ENCODE results near the gene CLPSL1. TPM values are rescaled to one million over a fixed set of nuclear protein-coding genes. Genes with fewer than 3 reads are reported as not detected.

CLPSL1 gene
- total and polyA plus RNA-seq, 2 of the 13 experiments (the other 11 are each of a cell fraction or from before 2014, with no cell fraction given): not detected

GRCh38 chr6:35804996-35805736, 24.3 kb downstream of the CLPSL1 start, which contains the start of gene LHFPL5 (continued):
- TF ChIP-seq PBX3 (CRISPR knock-in tag; IDR thresholded peaks at IDR 0.05; ENCODE audit: borderline replicate concordance): peak; percentile 97
- TF ChIP-seq NCOA5 (CRISPR knock-in tag; IDR thresholded peaks at IDR 0.05): no peak
- no peak for TF ChIP-seq TAF15 (IDR thresholded peaks at IDR 0.05; ENCODE audit: low read depth, low read length, poor library complexity, severe bottlenecking)
- peak; percentile 98 for TF ChIP-seq LRRFIP1 (CRISPR knock-in tag; conservative IDR thresholded peaks at IDR 0.05)
- TF ChIP-seq NR2F6 (IDR thresholded peaks at IDR 0.05): no peak
- peak; percentile 83 for TF ChIP-seq NR2F6 (CRISPR knock-in tag; IDR thresholded peaks at IDR 0.05)
- peak; percentile 69 to 100; a peak in 2 of 4 replicates for TF ChIP-seq KLF16 (CRISPR knock-in tag; IDR thresholded peaks at IDR 0.05)
- peak; percentile 85; the same call in 1 of the 2 replicates for TF ChIP-seq CERS6 (CRISPR knock-in tag; IDR thresholded peaks at IDR 0.05)
- peak; percentile 84; the same call in 1 of the 2 replicates for TF ChIP-seq GZF1 (CRISPR knock-in tag; IDR thresholded peaks at IDR 0.05)
- 0 out of 2 replicates have a peak, but pooled peaks have one; percentile 51 for TF ChIP-seq KAT7 (CRISPR knock-in tag; IDR thresholded peaks at IDR 0.05; ENCODE audit: borderline replicate concordance)
- 0 out of 2 replicates have a peak, but pooled peaks have one; percentile 70 for TF ChIP-seq BRF2 (CRISPR knock-in tag; IDR thresholded peaks at IDR 0.05)
- no peak for TF ChIP-seq ZNF432 (CRISPR knock-in tag; IDR thresholded peaks at IDR 0.05; ENCODE audit: borderline replicate concordance)
- no peak for TF ChIP-seq ZNF460 (CRISPR knock-in tag; IDR thresholded peaks at IDR 0.05; ENCODE audit: borderline replicate concordance)
- TF ChIP-seq FOXK2 (IDR thresholded peaks at IDR 0.05): no peak
- TF ChIP-seq FOXJ3 (CRISPR knock-in tag; IDR thresholded peaks at IDR 0.05; ENCODE audit: borderline replicate concordance): no peak
- no peak for TF ChIP-seq ZNF10 (CRISPR knock-in tag; IDR thresholded peaks at IDR 0.05; ENCODE audit: borderline replicate concordance, low read depth)
- peak; percentile 91 for TF ChIP-seq ATF3 (CRISPR knock-in tag; IDR thresholded peaks at IDR 0.05)
- TF ChIP-seq CHCHD3 (CRISPR knock-in tag; IDR thresholded peaks at IDR 0.05): peak; percentile 95
